Hepatocyte (in vitro differentiated cells): ENCODE measurements around the gene OR52M1. TPM values are rescaled to one million over a fixed set of nuclear protein-coding genes. Genes with fewer than 3 reads are reported as not detected.

Experiments
- DNase-seq: peaks from one replicate; pipeline ENCODE4 v3.0.0-alpha.2; 2016; ENCODE audit warnings: low spot score
- H2AFZ ChIP-seq: fragments of 200-600 bp; sonication (generic); 2 replicates; pipeline ENCODE4 v1.6.0; 2016; ENCODE audit warnings: antibody characterized with exemption, mild to moderate bottlenecking
- H3K27ac ChIP-seq: fragments of 200-600 bp; sonication (generic); 2 replicates; pipeline ENCODE4 v1.5.1; 2016; ENCODE audit warnings: mild to moderate bottlenecking
- H3K27me3 ChIP-seq: fragments of 200-600 bp; sonication (generic); 2 replicates; pipeline ENCODE4 v1.6.1; 2016
- H3K36me3 ChIP-seq: fragments of 200-600 bp; sonication (generic); replicated peaks from 2 replicates; pipeline ENCODE4 v1.5.1; 2016; ENCODE audit warnings: low read depth; ENCODE audit not compliant: insufficient read depth
- H3K4me1 ChIP-seq: fragments of 200-600 bp; sonication (generic); 2 replicates; pipeline ENCODE4 v1.5.1; 2016; ENCODE audit warnings: mild to moderate bottlenecking, moderate library complexity; ENCODE audit not compliant: insufficient read depth
- H3K4me2 ChIP-seq: fragments of 200-600 bp; sonication (generic); 2 replicates; pipeline ENCODE4 v1.6.0; 2016
- H3K4me3 ChIP-seq: fragments of 200-600 bp; sonication (generic); 2 replicates; pipeline ENCODE4 v1.5.1; 2016; ENCODE audit warnings: mild to moderate bottlenecking
- H3K79me2 ChIP-seq: fragments of 200-600 bp; sonication (generic); 2 replicates; pipeline ENCODE4 v1.6.0; 2017; ENCODE audit warnings: mild to moderate bottlenecking
- H3K9me2 ChIP-seq: fragments of 200-600 bp; sonication (generic); replicated peaks from 2 replicates; pipeline ENCODE4 v1.6.0; 2017; ENCODE audit warnings: mild to moderate bottlenecking; ENCODE audit not compliant: insufficient read depth
- H3K9me3 ChIP-seq: fragments of 200-600 bp; sonication (generic); 2 replicates; pipeline ENCODE4 v1.5.1; 2016; ENCODE audit warnings: low read depth, mild to moderate bottlenecking
- H4K20me1 ChIP-seq: fragments of 200-600 bp; sonication (generic); 2 replicates; pipeline ENCODE4 v1.6.0; 2016; ENCODE audit warnings: mild to moderate bottlenecking; ENCODE audit not compliant: insufficient read depth, poor library complexity, severe bottlenecking
- CTCF ChIP-seq: fragments of 200-600 bp; sonication (generic); IDR thresholded peaks from 2 replicates; pipeline ENCODE4 v1.5.1; 2016; ENCODE audit warnings: antibody characterized with exemption, mild to moderate bottlenecking; ENCODE audit not compliant: poor library complexity
- EZH2 ChIP-seq: fragments of 200-600 bp; sonication (generic); IDR thresholded peaks from 2 replicates; pipeline ENCODE4 v1.6.1; 2016; ENCODE audit warnings: antibody characterized with exemption, mild to moderate bottlenecking, borderline replicate concordance
- EZH2phosphoT487 ChIP-seq: fragments of 200-600 bp; sonication (generic); IDR thresholded peaks from one replicate; pipeline ENCODE4 v1.6.1; 2018; ENCODE audit warnings: antibody characterized with exemption, mild to moderate bottlenecking, low read depth, moderate library complexity; ENCODE audit not compliant: unreplicated experiment, severe bottlenecking
- WGBS: methylation state at CpG from one replicate; pipeline ENCODE4 v1.1.6; 2016; ENCODE audit warnings: low lambda C conversion rate; ENCODE audit errors: missing lambda C conversion rate; 5-methylcytosine and 5-hydroxymethylcytosine counted together
- polyA plus RNA-seq: library from polyadenylated mRNA; unstranded; fragments of >200 nt; fragmentation: Nextera tagmentation; extraction: Ambion mirVana; gene quantifications from 2 replicates; pipeline ENCODE4 v1.2.1, GENCODE V29; 2016
- total RNA-seq: library from RNA; depleted of rRNA; stranded (reverse); fragments of >200 nt; gene quantifications from 2 replicates; pipeline ENCODE4 v1.2.3, GENCODE V29; 2014

The OR52M1 gene
- total and polyA plus RNA-seq, 2 experiments from 2014 or later, result 0.27 TPM; not detected in 1

GRCh38 chr11:4577761-4578160 is 32.8 kb downstream of the OR52M1 start:
- H3K36me3 ChIP-seq, result no peaks in the 10 kb centered on the region
- no peak overlapping the region for H2AFZ ChIP-seq
- WGBS, result 85% methylated on average over 2 of the region's 2 CpGs
- H3K4me1 ChIP-seq, result no peaks in the 10 kb centered on the region
- no peak overlapping the region for H3K4me2 ChIP-seq
- no peaks in the 10 kb centered on the region for H3K9me2 ChIP-seq
- no peak overlapping the region for H3K4me3 ChIP-seq
- TF ChIP-seq EZH2 (no peak), CTCF (no peak), EZH2phosphoT487 (no peak)
- H3K9me3 ChIP-seq, result no peaks in the 10 kb centered on the region
- H3K27ac ChIP-seq, result no peak overlapping the region
- H3K79me2 ChIP-seq, result no peaks in the 10 kb centered on the region
- no peak for DNase-seq
- H4K20me1 ChIP-seq, result no peaks in the 10 kb centered on the region
- H3K27me3 ChIP-seq, result no peaks in the 10 kb centered on the region

- no peaks in the 10 kb centered on the region for H4K20me1 ChIP-seq
- H3K4me3 ChIP-seq, result no peak overlapping the region
- H3K9me2 ChIP-seq, result no peaks in the 10 kb centered on the region
- no peak for DNase-seq
- no peak for TF ChIP-seq CTCF
- no peaks in the 10 kb centered on the region for H3K36me3 ChIP-seq
- 86% methylated on average over 6 of the region's 6 CpGs for WGBS
- H3K4me2 ChIP-seq, result no peak overlapping the region
- no peaks in the 10 kb centered on the region for H3K79me2 ChIP-seq
- H2AFZ ChIP-seq, result no peak overlapping the region
- no peaks in the 10 kb centered on the region for H3K27me3 ChIP-seq
- no peak overlapping the region for H3K27ac ChIP-seq
- no peaks in the 10 kb centered on the region for H3K9me3 ChIP-seq
- H3K4me1 ChIP-seq, result no peaks in the 10 kb centered on the region
Measured at GRCh38 chr11:4578624-4579023, 33.6 kb downstream of the OR52M1 start.

- Histone ChIP-seq H3K9me2 (no peaks in the 10 kb centered on the region), H3K36me3 (no peaks in the 10 kb centered on the region), H4K20me1 (no peaks in the 10 kb centered on the region), H3K4me2 (no peak overlapping the region), H2AFZ (no peak overlapping the region), H3K4me1 (no peaks in the 10 kb centered on the region), H3K9me3 (no peaks in the 10 kb centered on the region), H3K79me2 (no peaks in the 10 kb centered on the region), H3K27ac (no peak overlapping the region), H3K4me3 (no peak overlapping the region), H3K27me3 (no peaks in the 10 kb centered on the region)
- TF ChIP-seq EZH2phosphoT487 (no peak), CTCF (no peak), EZH2 (no peak)
- 94% methylated on average over 1 of the region's 1 CpG for WGBS
- DNase-seq, result no peak
Measured at GRCh38 chr11:4580124-4580523, 35.1 kb downstream of the OR52M1 start.

GRCh38 chr11:4581443-4581842 is 36.5 kb downstream of the OR52M1 start, which contains the start of gene OR52I2:
OR52I2 (plus strand) TSS chr11:4581743.
- Histone ChIP-seq H2AFZ (no peak within 1 kb of the TSS), H3K9me2 (no peaks in the 10 kb centered on the region)
- no peak for DNase-seq

More at GRCh38 chr11:4581443-4581842, 36.5 kb downstream of the OR52M1 start, which contains the start of gene OR52I2:
- Histone ChIP-seq H3K4me1 (no peaks in the 10 kb centered on the region), H3K27me3 (no peaks in the 10 kb centered on the region), H3K4me2 (no peak within 1 kb of the TSS), H3K4me3 (no peak within 1 kb of the TSS), H3K9me3 (no peaks in the 10 kb centered on the region), H3K79me2 (no peaks in the 10 kb centered on the region), H3K36me3 (no peaks in the 10 kb centered on the region), H3K27ac (no peak within 1 kb of the TSS), H4K20me1 (no peaks in the 10 kb centered on the region)
- TF ChIP-seq CTCF (no peak), EZH2 (no peak)
